ENCODE results near the gene HLA-DQA1. TPM values are rescaled to one million over a fixed set of nuclear protein-coding genes. Genes with fewer than 3 reads are reported as not detected.
A peak's percentile ranks its signal among the peaks of the same experiment; 100 is the strongest.

HLA-DQA1 gene
- total RNA-seq, 1 experiment from 2014 or later: not detected

- TF ChIP-seq, protein P1, sequence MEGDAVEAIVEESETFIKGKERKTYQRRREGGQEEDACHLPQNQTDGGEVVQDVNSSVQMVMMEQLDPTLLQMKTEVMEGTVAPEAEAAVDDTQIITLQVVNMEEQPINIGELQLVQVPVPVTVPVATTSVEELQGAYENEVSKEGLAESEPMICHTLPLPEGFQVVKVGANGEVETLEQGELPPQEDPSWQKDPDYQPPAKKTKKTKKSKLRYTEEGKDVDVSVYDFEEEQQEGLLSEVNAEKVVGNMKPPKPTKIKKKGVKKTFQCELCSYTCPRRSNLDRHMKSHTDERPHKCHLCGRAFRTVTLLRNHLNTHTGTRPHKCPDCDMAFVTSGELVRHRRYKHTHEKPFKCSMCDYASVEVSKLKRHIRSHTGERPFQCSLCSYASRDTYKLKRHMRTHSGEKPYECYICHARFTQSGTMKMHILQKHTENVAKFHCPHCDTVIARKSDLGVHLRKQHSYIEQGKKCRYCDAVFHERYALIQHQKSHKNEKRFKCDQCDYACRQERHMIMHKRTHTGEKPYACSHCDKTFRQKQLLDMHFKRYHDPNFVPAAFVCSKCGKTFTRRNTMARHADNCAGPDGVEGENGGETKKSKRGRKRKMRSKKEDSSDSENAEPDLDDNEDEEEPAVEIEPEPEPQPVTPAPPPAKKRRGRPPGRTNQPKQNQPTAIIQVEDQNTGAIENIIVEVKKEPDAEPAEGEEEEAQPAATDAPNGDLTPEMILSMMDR (IDR thresholded peaks at IDR 0.05; ENCODE audit: unreplicated experiment): no peak
- CTCF ChIA-PET: no interaction called here
Measured at GRCh38 chr6:32609391-32609730, 27.8 kb upstream of the HLA-DQA1 start.

GRCh38 chr6:32609731-32610640, 27.2 kb upstream of the HLA-DQA1 start:
- Mint-ChIP-seq H3K36me3 (ENCODE audit: insufficient read depth, unreplicated experiment) (no peaks in the 10 kb centered on the region), H3K9me3 (ENCODE audit: unreplicated experiment) (no peaks in the 10 kb centered on the region), H3K4me1 (ENCODE audit: insufficient read depth, unreplicated experiment) (no peaks in the 10 kb centered on the region), H3K4me3 (ENCODE audit: unreplicated experiment) (no peak overlapping the region), H3K27me3 (ENCODE audit: insufficient read depth, unreplicated experiment) (peaks cover 52% of the 10 kb centered on the region), H3K27ac (ENCODE audit: low read depth, unreplicated experiment) (no peak overlapping the region)
- intact Hi-C loops (cut with micrococcal nuclease): no loop called here
- CTCF ChIA-PET: no interaction called here
- TF ChIP-seq, protein P1 (IDR thresholded peaks at IDR 0.05; ENCODE audit: unreplicated experiment): no peak
- no TSS peak for BruUV-seq (replicated peaks)
- DNase-seq (ENCODE audit: unreplicated experiment): peak; percentile 95
- POLR2A ChIA-PET: interaction anchor here (0.6 kb wide), 1 partner anchor 13 kb away, joined by 3 read pairs; no protein-coding TSS in a partner anchor

More at GRCh38 chr6:32609391-32609730, 27.8 kb upstream of the HLA-DQA1 start:
- Mint-ChIP-seq H3K4me3 (ENCODE audit: unreplicated experiment) (no peak overlapping the region), H3K27ac (ENCODE audit: low read depth, unreplicated experiment) (no peak overlapping the region), H3K9me3 (ENCODE audit: unreplicated experiment) (no peaks in the 10 kb centered on the region), H3K4me1 (ENCODE audit: insufficient read depth, unreplicated experiment) (no peaks in the 10 kb centered on the region), H3K27me3 (ENCODE audit: insufficient read depth, unreplicated experiment) (peaks cover 53% of the 10 kb centered on the region), H3K36me3 (ENCODE audit: insufficient read depth, unreplicated experiment) (no peaks in the 10 kb centered on the region)
- intact Hi-C loops (cut with micrococcal nuclease): no loop called here
- BruUV-seq (replicated peaks): no TSS peak
- no peak for DNase-seq (ENCODE audit: unreplicated experiment)
- POLR2A ChIA-PET: interaction anchor here (0.6 kb wide), 1 partner anchor 12 kb away, joined by 3 read pairs; no protein-coding TSS in a partner anchor

DNA sequence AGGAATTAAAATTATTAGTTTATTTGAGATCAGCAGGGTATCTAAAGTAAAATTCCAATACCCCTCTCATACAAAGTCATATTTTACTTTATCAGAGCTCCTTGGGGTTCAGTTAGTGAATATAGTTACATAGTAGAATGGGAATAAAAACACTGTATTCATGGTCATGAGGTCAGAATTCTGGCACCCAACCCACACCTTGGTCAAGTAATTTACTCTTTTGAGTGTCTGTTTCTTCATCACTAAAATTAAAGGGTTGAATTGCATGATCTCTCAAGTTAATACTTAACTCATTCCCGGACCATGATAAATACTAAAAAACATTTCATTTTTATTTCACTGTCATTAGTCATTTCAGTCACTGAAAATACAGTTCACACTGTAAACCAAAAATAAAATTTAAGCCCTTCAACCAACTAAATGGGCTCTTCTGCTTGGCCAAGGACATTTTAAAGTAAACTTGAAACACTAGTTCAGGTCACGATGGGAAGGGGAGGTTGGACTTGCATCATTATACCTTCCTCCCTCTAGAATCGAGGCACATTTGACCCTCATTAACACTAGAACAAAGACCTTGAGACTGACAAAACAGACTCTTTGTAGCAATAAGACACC, 26.4 kb upstream of the HLA-DQA1 start:
- H3K27me3 Mint-ChIP-seq (ENCODE audit: insufficient read depth, unreplicated experiment): peaks cover 52% of the 10 kb centered on the region
- H3K4me3 Mint-ChIP-seq (ENCODE audit: unreplicated experiment): no peak overlapping the region
- POLR2A ChIA-PET: no interaction called here
- no peaks in the 10 kb centered on the region for H3K4me1 Mint-ChIP-seq (ENCODE audit: insufficient read depth, unreplicated experiment)
- intact Hi-C loops (cut with micrococcal nuclease): no loop called here
- H3K27ac Mint-ChIP-seq (ENCODE audit: low read depth, unreplicated experiment): no peak overlapping the region
- H3K36me3 Mint-ChIP-seq (ENCODE audit: insufficient read depth, unreplicated experiment): peaks cover 3% of the 10 kb centered on the region
- BruUV-seq (replicated peaks): no TSS peak
- CTCF ChIA-PET: no interaction called here
- TF ChIP-seq, protein P1 (IDR thresholded peaks at IDR 0.05; ENCODE audit: unreplicated experiment): no peak
- no peak for DNase-seq (ENCODE audit: unreplicated experiment)
- H3K9me3 Mint-ChIP-seq (ENCODE audit: unreplicated experiment): no peaks in the 10 kb centered on the region

- H3K27me3 Mint-ChIP-seq (ENCODE audit: insufficient read depth, unreplicated experiment): peaks cover 48% of the 10 kb centered on the region
- BruUV-seq (replicated peaks): no TSS peak
Measured at GRCh38 chr6:32613475-32613874, 23.7 kb upstream of the HLA-DQA1 start.

More at GRCh38 chr6:32613475-32613874, 23.7 kb upstream of the HLA-DQA1 start:
- no peak for DNase-seq (ENCODE audit: unreplicated experiment)
- Mint-ChIP-seq H3K27ac (ENCODE audit: low read depth, unreplicated experiment) (no peak overlapping the region), H3K4me3 (ENCODE audit: unreplicated experiment) (no peak overlapping the region), H3K36me3 (ENCODE audit: insufficient read depth, unreplicated experiment) (peaks cover 13% of the 10 kb centered on the region), H3K9me3 (ENCODE audit: unreplicated experiment) (no peaks in the 10 kb centered on the region), H3K4me1 (ENCODE audit: insufficient read depth, unreplicated experiment) (no peaks in the 10 kb centered on the region)
- intact Hi-C loops (cut with micrococcal nuclease): no loop called here
- TF ChIP-seq, protein P1 (IDR thresholded peaks at IDR 0.05; ENCODE audit: unreplicated experiment): no peak
- ChIA-PET CTCF (no interaction called here), POLR2A (interaction anchor here (1.2 kb wide), 1 partner anchor 31 kb away, joined by 3 read pairs; no protein-coding TSS in a partner anchor)
